Astrocyte of the cerebellum (primary cell): ENCODE data around the gene TENT4B.

ENCODE experiments used
- DNase-seq: peaks from one replicate; pipeline ENCODE4 v3.0.0-alpha.2; 2011; ENCODE audit warnings: low read depth
- H3K4me3 ChIP-seq: 2 replicates; pipeline ENCODE4 v1.5.1; 2011; ENCODE audit warnings: mild to moderate bottlenecking, low read depth, low read length, moderate library complexity
- in situ Hi-C: cut with HindIII; loops from 2 replicates; pipeline ENCODE4 v1.10.0; 2017; ENCODE audit warnings: low sequenced_read_pairs
- TF ChIP-seq, protein P1 (sequence below): IDR thresholded peaks from 2 replicates; pipeline ENCODE4 v1.5.1; 2012; ENCODE audit warnings: low read length, low read depth, moderate library complexity, mild to moderate bottlenecking; ENCODE audit errors: missing control alignments

TENT4B gene

GRCh38 chr16:50224286-50224685 lies 71.2 kb downstream of the TENT4B start:
- no peak for DNase-seq
- TF ChIP-seq, protein P1, sequence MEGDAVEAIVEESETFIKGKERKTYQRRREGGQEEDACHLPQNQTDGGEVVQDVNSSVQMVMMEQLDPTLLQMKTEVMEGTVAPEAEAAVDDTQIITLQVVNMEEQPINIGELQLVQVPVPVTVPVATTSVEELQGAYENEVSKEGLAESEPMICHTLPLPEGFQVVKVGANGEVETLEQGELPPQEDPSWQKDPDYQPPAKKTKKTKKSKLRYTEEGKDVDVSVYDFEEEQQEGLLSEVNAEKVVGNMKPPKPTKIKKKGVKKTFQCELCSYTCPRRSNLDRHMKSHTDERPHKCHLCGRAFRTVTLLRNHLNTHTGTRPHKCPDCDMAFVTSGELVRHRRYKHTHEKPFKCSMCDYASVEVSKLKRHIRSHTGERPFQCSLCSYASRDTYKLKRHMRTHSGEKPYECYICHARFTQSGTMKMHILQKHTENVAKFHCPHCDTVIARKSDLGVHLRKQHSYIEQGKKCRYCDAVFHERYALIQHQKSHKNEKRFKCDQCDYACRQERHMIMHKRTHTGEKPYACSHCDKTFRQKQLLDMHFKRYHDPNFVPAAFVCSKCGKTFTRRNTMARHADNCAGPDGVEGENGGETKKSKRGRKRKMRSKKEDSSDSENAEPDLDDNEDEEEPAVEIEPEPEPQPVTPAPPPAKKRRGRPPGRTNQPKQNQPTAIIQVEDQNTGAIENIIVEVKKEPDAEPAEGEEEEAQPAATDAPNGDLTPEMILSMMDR, result no peak
- in situ Hi-C loops, result no loop called here
- H3K4me3 ChIP-seq, result no peak overlapping the region

DNA sequence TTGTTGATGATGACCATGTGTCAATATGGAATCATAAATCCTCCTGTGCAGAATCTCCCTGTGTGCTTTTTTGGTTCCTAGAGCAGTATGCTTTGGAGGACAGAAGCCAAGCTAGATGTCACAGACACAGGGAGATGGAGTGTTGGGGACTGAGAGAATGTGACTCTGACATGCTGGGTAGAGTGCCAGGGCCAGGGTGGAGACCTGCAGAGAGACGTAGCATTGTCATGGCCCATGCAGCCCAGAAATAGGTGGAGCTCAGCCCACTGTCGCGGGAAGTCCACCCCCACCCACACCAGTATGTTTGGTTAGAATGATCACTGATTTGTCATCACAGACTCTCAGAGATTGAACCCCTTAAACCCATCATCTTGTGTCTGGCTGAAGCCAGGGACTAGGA lies 74.0 kb downstream of the TENT4B start:
- TF ChIP-seq, protein P1, result no peak
- H3K4me3 ChIP-seq, result no peak overlapping the region
- DNase-seq, result no peak
- in situ Hi-C loops, result no loop called here

GRCh38 chr16:50227665-50228064 lies 74.6 kb downstream of the TENT4B start:
- in situ Hi-C loops, result no loop called here
- TF ChIP-seq, protein P1, result no peak
- H3K4me3 ChIP-seq, result no peak overlapping the region
- no peak for DNase-seq

DNA sequence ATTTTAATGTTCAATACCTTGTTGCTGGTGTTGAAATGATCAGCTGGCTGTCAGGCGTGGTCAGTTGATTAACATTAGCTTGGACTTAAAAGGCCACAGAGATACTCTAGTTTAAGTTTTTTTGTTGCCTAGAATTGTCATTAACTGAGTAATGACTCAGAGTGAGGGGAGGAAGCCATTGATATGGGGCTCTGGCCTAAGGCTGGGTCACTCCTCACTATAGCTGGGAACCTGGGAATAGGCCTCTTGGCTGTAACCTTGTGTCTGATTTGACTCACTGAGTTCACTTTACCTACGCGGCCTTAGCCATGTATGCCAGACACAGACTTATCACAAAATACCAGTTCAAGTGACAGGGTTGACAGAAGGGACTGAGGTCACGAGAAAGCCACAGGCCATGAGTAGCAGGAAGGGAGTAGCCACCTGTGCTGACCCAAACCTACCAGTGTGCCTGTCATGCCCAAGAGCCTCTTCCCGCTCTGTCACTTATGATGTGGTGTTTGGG lies 75.3 kb downstream of the TENT4B start:
- no peak overlapping the region for H3K4me3 ChIP-seq
- in situ Hi-C loops, result no loop called here
- no peak for DNase-seq

DNA sequence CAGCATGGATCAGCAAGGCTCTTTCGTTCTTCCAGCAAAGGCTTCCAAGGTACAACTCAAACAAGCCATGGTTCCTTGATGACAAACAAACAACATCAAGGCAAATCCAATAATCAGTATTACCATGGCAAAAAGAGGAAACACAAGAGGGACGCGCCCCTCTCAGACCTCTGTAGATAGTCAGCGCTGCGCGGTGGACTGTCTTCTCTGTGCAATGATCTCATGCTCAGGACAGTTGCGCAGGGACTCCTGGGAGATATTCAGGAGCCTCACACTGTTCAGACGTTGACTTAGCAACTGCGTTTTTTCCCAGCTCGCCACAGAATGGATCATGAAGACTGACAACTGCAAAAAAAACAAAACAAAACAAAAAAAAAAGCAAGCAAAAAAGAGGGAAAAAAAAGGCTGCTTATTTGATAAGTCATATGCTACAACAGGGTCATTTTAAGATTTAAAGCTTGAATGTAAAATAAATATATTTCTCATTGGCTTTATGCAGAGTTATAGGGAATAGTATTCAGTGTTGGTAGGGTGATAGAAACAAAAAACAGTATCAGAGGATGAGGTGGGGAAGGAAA lies 76.1 kb downstream of the TENT4B start:
- DNase-seq, result no peak
- TF ChIP-seq, protein P1, result no peak

More for the DNA sequence above, 75.3 kb downstream of the TENT4B start:
- TF ChIP-seq, protein P1, result no peak

DNA sequence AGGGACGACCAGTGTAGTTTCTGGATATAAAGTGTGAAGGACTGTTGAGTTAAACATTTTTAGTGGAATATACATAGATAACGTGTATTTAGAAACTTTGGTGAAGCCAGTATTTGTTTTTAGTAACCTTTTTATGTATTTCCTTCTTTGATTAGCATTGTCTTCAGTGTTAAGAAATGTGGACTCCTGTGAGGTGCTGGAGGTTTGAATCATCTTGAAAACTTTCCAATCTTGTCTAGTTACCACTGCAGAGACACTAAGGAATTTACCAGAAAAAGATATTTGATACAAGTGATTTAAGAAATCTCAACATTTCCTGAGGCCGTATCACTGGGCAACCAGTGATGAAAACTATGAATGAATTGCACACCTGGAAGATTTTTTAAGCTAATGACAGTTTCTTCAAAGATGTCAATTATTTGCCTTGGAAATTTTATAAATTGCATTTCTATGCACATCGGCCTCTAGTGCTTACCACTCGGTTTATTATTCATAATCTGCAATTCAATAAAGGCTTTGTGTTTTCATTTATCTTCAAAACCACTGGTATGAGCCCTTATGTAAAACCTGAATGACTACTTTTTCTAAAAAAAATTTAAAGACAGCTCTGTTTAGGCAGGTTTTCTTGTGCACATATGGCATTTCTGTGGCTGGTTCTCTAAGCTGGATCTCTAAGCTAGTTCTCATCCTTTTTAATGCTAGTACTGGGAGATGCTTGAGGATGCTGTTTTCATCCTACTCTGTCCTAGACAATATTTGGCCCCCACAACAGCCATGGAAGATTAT lies 81.9 kb downstream of the TENT4B start:
- peak; percentile 31 for DNase-seq
- TF ChIP-seq, protein P1, result no peak
- in situ Hi-C loops, result no loop called here
- no peak overlapping the region for H3K4me3 ChIP-seq

More for the DNA sequence above, 76.1 kb downstream of the TENT4B start:
- in situ Hi-C loops, result no loop called here
- H3K4me3 ChIP-seq, result no peak overlapping the region
